ENCODE data around the gene SFXN1.
A peak's percentile ranks its signal among the peaks of the same experiment; 100 is the strongest.

SFXN1 gene

DNA sequence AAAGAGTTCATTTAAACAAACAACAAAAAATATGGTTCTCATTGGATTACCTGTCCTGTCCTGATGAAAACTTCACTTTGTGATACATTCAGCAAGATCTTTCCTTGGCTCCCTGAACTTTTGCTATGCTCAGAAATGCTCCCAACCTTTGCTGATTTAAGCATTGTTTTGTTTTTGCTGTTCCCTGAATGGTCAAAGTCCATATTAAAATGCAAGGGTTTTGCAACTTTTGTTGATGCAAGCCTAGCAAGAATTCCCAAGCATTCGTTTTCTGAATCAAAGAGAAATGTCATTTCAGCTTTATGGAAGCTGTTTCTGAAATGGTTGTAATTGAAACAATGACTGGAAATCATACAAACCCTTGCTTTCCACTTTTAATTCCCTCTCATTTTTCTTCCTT is 3.1 kb upstream of the SFXN1 start:
- H3K27ac ChIP-seq (ENCODE audit: insufficient read depth, low read length, poor library complexity, severe bottlenecking) = no peak overlapping the region
- H3K4me3 ChIP-seq (ENCODE audit: insufficient read depth, low read depth, low read length, poor library complexity, severe bottlenecking) = no peak overlapping the region
- H3K36me3 ChIP-seq (ENCODE audit: control insufficient read depth, insufficient read depth, low read length) = no peaks in the 10 kb centered on the region
- H3K4me1 ChIP-seq (ENCODE audit: control insufficient read depth, insufficient read depth, low read length, poor library complexity, severe bottlenecking) = peaks cover 5% of the 10 kb centered on the region
- no peak for DNase-seq
- no peaks in the 10 kb centered on the region for H3K27me3 ChIP-seq (replicated peaks; ENCODE audit: control insufficient read depth, insufficient read depth, low read length, poor library complexity, severe bottlenecking)
- no peaks in the 10 kb centered on the region for H3K9me3 ChIP-seq (ENCODE audit: control insufficient read depth, low read length)

- no peaks in the 10 kb centered on the region for H3K36me3 ChIP-seq (ENCODE audit: control insufficient read depth, insufficient read depth, low read length)
- H3K4me1 ChIP-seq (ENCODE audit: control insufficient read depth, insufficient read depth, low read length, poor library complexity, severe bottlenecking) = peaks cover 8% of the 10 kb centered on the region
- H3K27ac ChIP-seq (ENCODE audit: insufficient read depth, low read length, poor library complexity, severe bottlenecking) = no peak overlapping the region
- no peak for DNase-seq
- H3K27me3 ChIP-seq (replicated peaks; ENCODE audit: control insufficient read depth, insufficient read depth, low read length, poor library complexity, severe bottlenecking) = no peaks in the 10 kb centered on the region
- H3K4me3 ChIP-seq (ENCODE audit: insufficient read depth, low read depth, low read length, poor library complexity, severe bottlenecking) = no peak overlapping the region
- no peaks in the 10 kb centered on the region for H3K9me3 ChIP-seq (ENCODE audit: control insufficient read depth, low read length)
These were observed 920 bp upstream of the SFXN1 start for GRCh38 chr5:175477440-175477839.

GRCh38 chr5:175478008-175478383 is 364 bp upstream of the SFXN1 start:
- no peaks in the 10 kb centered on the region for H3K36me3 ChIP-seq (ENCODE audit: control insufficient read depth, insufficient read depth, low read length)
- no peak for DNase-seq
- H3K9me3 ChIP-seq (ENCODE audit: control insufficient read depth, low read length) = no peaks in the 10 kb centered on the region
- H3K27ac ChIP-seq (ENCODE audit: insufficient read depth, low read length, poor library complexity, severe bottlenecking) = peak overlapping the region; percentile 67
- H3K4me1 ChIP-seq (ENCODE audit: control insufficient read depth, insufficient read depth, low read length, poor library complexity, severe bottlenecking) = peaks cover 11% of the 10 kb centered on the region
- H3K4me3 ChIP-seq (ENCODE audit: insufficient read depth, low read depth, low read length, poor library complexity, severe bottlenecking) = peak overlapping the region; percentile 78
- no peaks in the 10 kb centered on the region for H3K27me3 ChIP-seq (replicated peaks; ENCODE audit: control insufficient read depth, insufficient read depth, low read length, poor library complexity, severe bottlenecking)

DNA sequence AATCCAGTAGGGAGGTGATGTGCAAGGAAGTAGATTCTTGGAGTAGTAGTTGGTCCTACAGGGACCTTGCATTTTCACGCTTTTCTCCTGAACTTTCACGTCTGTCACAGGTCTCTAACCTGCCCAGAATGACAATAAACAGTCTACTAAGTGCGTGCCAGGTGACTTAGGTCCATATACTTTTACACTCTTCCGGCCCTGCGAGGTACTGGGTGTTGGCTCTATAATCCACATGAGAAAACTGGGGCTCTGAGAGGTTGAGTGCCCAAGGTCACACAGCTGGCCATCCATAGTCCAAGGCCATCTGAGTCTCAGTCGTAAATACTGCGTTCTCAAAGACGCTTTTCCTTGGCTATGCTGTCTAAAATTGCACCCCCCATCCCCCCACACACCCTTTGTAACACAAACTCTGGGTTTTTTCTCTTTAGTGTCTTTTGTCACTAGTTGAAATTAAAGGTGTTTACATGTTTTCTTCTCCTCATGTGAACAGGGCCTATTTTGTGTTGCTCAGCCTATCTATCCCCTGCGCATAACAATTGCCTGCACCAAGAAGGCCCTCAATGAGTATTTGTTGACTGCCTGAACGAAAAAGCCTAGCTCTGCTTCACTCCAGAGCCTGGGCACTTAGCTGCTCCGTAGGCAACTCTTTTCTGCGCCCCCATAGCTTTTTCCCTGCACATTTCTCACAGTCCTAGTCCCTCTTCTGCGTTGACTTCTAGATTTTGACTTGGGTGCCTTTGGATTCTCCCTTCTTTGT is 943 bp downstream of the SFXN1 start:
- Histone ChIP-seq H3K4me3 (ENCODE audit: insufficient read depth, low read depth, low read length, poor library complexity, severe bottlenecking) (peak overlapping the region; percentile 78), H3K27me3 (replicated peaks; ENCODE audit: control insufficient read depth, insufficient read depth, low read length, poor library complexity, severe bottlenecking) (no peaks in the 10 kb centered on the region), H3K27ac (ENCODE audit: insufficient read depth, low read length, poor library complexity, severe bottlenecking) (peak overlapping the region; percentile 67), H3K36me3 (ENCODE audit: control insufficient read depth, insufficient read depth, low read length) (no peaks in the 10 kb centered on the region), H3K9me3 (ENCODE audit: control insufficient read depth, low read length) (no peaks in the 10 kb centered on the region), H3K4me1 (ENCODE audit: control insufficient read depth, insufficient read depth, low read length, poor library complexity, severe bottlenecking) (peaks cover 18% of the 10 kb centered on the region)
- no peak for DNase-seq

DNA sequence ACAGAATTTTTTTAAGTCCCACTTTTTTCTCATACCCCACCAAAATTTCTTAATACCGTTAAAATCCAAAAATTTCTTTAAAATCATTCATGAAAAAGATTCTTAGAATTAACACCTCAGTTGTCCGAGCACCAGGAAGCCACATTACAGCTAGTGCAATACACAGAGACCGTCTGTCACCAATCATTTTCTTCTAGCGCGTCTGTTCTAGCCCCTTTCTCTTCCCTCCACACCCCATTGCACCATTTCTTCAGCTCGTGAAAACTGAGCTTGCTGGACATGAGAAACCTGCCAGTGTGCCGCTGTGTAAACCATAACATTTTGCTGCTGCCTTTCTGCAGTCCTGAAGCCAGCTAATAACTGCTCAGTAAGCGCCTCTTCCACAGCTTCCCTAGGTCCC is 5.0 kb downstream of the SFXN1 start:
- Histone ChIP-seq H3K4me1 (ENCODE audit: control insufficient read depth, insufficient read depth, low read length, poor library complexity, severe bottlenecking) (peaks cover 15% of the 10 kb centered on the region), H3K4me3 (ENCODE audit: insufficient read depth, low read depth, low read length, poor library complexity, severe bottlenecking) (no peak overlapping the region), H3K9me3 (ENCODE audit: control insufficient read depth, low read length) (no peaks in the 10 kb centered on the region), H3K36me3 (ENCODE audit: control insufficient read depth, insufficient read depth, low read length) (peaks cover 5% of the 10 kb centered on the region), H3K27ac (ENCODE audit: insufficient read depth, low read length, poor library complexity, severe bottlenecking) (no peak overlapping the region), H3K27me3 (replicated peaks; ENCODE audit: control insufficient read depth, insufficient read depth, low read length, poor library complexity, severe bottlenecking) (no peaks in the 10 kb centered on the region)
- no peak for DNase-seq

DNA sequence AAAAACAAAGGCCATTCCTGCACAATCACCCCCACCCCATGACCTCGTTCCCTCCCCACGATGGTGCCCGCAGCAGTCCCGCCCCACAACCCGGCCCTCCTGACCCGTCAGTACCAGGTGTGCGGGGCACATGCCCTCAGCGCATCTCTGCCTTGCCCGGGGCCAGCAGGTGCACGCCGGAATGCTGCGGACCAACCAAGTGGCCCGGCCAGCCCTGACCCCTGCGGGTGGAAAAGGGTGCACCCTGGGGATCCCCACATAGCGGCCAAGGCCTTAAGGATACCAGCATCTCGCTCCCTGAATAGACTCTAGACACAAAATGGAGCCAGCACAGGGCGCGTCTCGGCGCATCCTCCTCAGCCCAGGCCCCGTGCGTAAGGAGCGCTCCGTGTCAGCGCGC is 6.0 kb downstream of the SFXN1 start:
- DNase-seq = no peak
- H3K27ac ChIP-seq (ENCODE audit: insufficient read depth, low read length, poor library complexity, severe bottlenecking) = no peak overlapping the region
- peaks cover 18% of the 10 kb centered on the region for H3K4me1 ChIP-seq (ENCODE audit: control insufficient read depth, insufficient read depth, low read length, poor library complexity, severe bottlenecking)
- H3K4me3 ChIP-seq (ENCODE audit: insufficient read depth, low read depth, low read length, poor library complexity, severe bottlenecking) = no peak overlapping the region
- peaks cover 5% of the 10 kb centered on the region for H3K36me3 ChIP-seq (ENCODE audit: control insufficient read depth, insufficient read depth, low read length)
- no peaks in the 10 kb centered on the region for H3K27me3 ChIP-seq (replicated peaks; ENCODE audit: control insufficient read depth, insufficient read depth, low read length, poor library complexity, severe bottlenecking)
- H3K9me3 ChIP-seq (ENCODE audit: control insufficient read depth, low read length) = no peaks in the 10 kb centered on the region

- DNase-seq = no peak
- Histone ChIP-seq H3K36me3 (ENCODE audit: control insufficient read depth, insufficient read depth, low read length) (peaks cover 5% of the 10 kb centered on the region), H3K4me3 (ENCODE audit: insufficient read depth, low read depth, low read length, poor library complexity, severe bottlenecking) (no peak overlapping the region), H3K9me3 (ENCODE audit: control insufficient read depth, low read length) (no peaks in the 10 kb centered on the region), H3K27ac (ENCODE audit: insufficient read depth, low read length, poor library complexity, severe bottlenecking) (no peak overlapping the region), H3K27me3 (replicated peaks; ENCODE audit: control insufficient read depth, insufficient read depth, low read length, poor library complexity, severe bottlenecking) (no peaks in the 10 kb centered on the region), H3K4me1 (ENCODE audit: control insufficient read depth, insufficient read depth, low read length, poor library complexity, severe bottlenecking) (peaks cover 21% of the 10 kb centered on the region)
These were observed 6.5 kb downstream of the SFXN1 start for GRCh38 chr5:175484829-175485228.

DNA sequence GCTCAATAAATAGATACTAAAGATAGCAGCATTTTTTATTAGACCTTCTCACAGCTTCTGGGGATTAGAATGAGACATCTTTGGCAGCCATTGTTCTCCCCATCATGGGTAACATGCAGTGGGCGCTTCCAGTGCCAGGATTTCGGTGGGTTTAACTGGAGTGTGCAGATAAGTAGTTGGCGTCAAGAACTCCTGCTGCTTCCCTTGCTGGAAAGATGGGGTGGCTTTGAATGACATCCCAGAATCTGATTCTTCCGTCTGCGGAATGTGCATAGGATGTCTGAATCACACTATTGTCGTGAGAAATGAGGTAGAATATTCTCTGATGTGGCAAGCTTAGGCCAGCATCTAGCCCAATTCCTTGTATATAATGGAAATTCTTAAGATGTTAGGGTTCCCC is 7.3 kb downstream of the SFXN1 start:
- no peak for DNase-seq
- Histone ChIP-seq H3K36me3 (ENCODE audit: control insufficient read depth, insufficient read depth, low read length) (peaks cover 5% of the 10 kb centered on the region), H3K4me3 (ENCODE audit: insufficient read depth, low read depth, low read length, poor library complexity, severe bottlenecking) (no peak overlapping the region), H3K27me3 (replicated peaks; ENCODE audit: control insufficient read depth, insufficient read depth, low read length, poor library complexity, severe bottlenecking) (no peaks in the 10 kb centered on the region), H3K27ac (ENCODE audit: insufficient read depth, low read length, poor library complexity, severe bottlenecking) (no peak overlapping the region), H3K9me3 (ENCODE audit: control insufficient read depth, low read length) (no peaks in the 10 kb centered on the region), H3K4me1 (ENCODE audit: control insufficient read depth, insufficient read depth, low read length, poor library complexity, severe bottlenecking) (peaks cover 21% of the 10 kb centered on the region)

GRCh38 chr5:175487514-175488222 is 9.3 kb downstream of the SFXN1 start:
- Histone ChIP-seq H3K36me3 (ENCODE audit: control insufficient read depth, insufficient read depth, low read length) (peaks cover 19% of the 10 kb centered on the region), H3K4me3 (ENCODE audit: insufficient read depth, low read depth, low read length, poor library complexity, severe bottlenecking) (no peak overlapping the region), H3K9me3 (ENCODE audit: control insufficient read depth, low read length) (no peaks in the 10 kb centered on the region), H3K4me1 (ENCODE audit: control insufficient read depth, insufficient read depth, low read length, poor library complexity, severe bottlenecking) (peaks cover 16% of the 10 kb centered on the region), H3K27me3 (replicated peaks; ENCODE audit: control insufficient read depth, insufficient read depth, low read length, poor library complexity, severe bottlenecking) (no peaks in the 10 kb centered on the region), H3K27ac (ENCODE audit: insufficient read depth, low read length, poor library complexity, severe bottlenecking) (no peak overlapping the region)
- DNase-seq = no peak

- no peaks in the 10 kb centered on the region for H3K9me3 ChIP-seq (ENCODE audit: control insufficient read depth, low read length)
- H3K27ac ChIP-seq (ENCODE audit: insufficient read depth, low read length, poor library complexity, severe bottlenecking) = no peak overlapping the region
- H3K36me3 ChIP-seq (ENCODE audit: control insufficient read depth, insufficient read depth, low read length) = peaks cover 34% of the 10 kb centered on the region
- H3K4me3 ChIP-seq (ENCODE audit: insufficient read depth, low read depth, low read length, poor library complexity, severe bottlenecking) = no peak overlapping the region
- DNase-seq = no peak
- H3K27me3 ChIP-seq (replicated peaks; ENCODE audit: control insufficient read depth, insufficient read depth, low read length, poor library complexity, severe bottlenecking) = no peaks in the 10 kb centered on the region
- H3K4me1 ChIP-seq (ENCODE audit: control insufficient read depth, insufficient read depth, low read length, poor library complexity, severe bottlenecking) = peaks cover 7% of the 10 kb centered on the region
These were observed 11.5 kb downstream of the SFXN1 start for GRCh38 chr5:175489693-175490443.

All from effector memory CD4-positive, alpha-beta T cell (primary cell).